NCI-H460 (cell line): ENCODE data around the gene GID8. TPM values are rescaled to one million over a fixed set of nuclear protein-coding genes. Genes with fewer than 3 reads are reported as not detected.

Experiments used
- DNase-seq: peaks from one replicate; pipeline ENCODE4 v3.0.0-alpha.2; 2016; ENCODE audit warnings: low read depth; ENCODE audit errors: extremely low read depth
- total RNA-seq: library from RNA; depleted of rRNA; stranded (reverse); fragments of >200 nt; shearing (Covaris generic); gene quantifications from 2 replicates; pipeline ENCODE4 v1.2.3, GENCODE V29; 2014

GID8 gene
- total RNA-seq, 1 experiment from 2014 or later, result 22.6 TPM

- peak; percentile 71 for DNase-seq
These were observed 16.7 kb upstream of the GID8 start for GRCh38 chr20:62921119-62921687.

DNA sequence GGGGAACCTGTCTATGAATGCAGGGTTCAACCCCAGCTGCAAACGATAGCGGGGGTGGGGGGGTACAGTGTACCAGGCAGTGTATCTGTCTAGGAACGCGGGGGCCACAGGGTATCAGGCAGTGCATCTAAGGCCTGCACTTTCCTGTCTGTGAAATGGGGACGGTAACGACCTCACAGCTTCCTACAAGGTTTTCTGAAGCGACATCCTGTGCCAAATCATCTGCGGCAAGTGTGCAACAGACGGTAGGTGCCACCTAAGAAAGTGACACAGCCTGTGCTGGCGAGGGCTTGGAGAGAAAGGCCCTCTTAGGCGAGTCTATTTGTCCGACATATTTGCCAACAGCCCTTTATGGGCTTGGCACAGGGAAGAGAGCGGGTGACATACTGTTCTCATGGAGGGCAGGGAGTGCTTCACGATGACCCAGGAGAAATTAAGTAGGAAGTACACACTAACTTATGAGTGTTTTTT, 15.5 kb upstream of the GID8 start:
- peak; percentile 70 for DNase-seq

GRCh38 chr20:62923059-62923668, 14.8 kb upstream of the GID8 start:
- peak; percentile 87 for DNase-seq

GRCh38 chr20:62923669-62924441, 14.1 kb upstream of the GID8 start:
- DNase-seq, result no peak

DNA sequence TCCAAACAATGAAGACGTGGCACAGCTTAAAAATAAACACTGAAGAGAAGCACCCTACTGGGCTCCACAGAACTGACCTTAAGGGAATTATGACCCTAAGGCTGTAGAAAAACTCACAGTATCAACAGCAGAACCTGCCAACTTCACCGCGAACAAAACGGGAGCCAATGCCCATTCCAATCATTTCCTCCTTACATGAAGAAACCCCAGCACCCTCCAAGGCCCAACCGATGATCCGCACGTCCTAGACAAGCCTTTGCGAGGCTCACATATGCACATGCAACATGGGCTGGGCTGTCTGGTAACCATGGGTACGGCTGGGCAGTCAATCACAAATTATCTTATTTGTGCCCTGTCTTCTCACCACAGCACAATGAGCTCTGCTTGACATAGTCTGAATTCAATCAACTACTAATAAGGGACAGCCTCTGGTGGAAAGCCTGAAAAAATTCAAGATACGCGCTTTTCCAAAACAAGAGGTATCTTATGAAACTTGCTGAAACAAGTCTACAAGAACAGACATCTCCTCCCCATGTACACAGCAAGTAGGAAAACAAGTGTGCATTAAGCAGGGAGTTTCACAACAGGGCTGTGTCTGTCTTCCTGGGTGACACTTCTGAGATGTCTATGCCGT, 13.4 kb upstream of the GID8 start:
- peak; percentile 46 for DNase-seq

- DNase-seq, result no peak
These were observed 12.9 kb upstream of the GID8 start for GRCh38 chr20:62925076-62925419.

- no peak for DNase-seq
These were observed 12.3 kb upstream of the GID8 start for GRCh38 chr20:62925420-62926228.

DNA sequence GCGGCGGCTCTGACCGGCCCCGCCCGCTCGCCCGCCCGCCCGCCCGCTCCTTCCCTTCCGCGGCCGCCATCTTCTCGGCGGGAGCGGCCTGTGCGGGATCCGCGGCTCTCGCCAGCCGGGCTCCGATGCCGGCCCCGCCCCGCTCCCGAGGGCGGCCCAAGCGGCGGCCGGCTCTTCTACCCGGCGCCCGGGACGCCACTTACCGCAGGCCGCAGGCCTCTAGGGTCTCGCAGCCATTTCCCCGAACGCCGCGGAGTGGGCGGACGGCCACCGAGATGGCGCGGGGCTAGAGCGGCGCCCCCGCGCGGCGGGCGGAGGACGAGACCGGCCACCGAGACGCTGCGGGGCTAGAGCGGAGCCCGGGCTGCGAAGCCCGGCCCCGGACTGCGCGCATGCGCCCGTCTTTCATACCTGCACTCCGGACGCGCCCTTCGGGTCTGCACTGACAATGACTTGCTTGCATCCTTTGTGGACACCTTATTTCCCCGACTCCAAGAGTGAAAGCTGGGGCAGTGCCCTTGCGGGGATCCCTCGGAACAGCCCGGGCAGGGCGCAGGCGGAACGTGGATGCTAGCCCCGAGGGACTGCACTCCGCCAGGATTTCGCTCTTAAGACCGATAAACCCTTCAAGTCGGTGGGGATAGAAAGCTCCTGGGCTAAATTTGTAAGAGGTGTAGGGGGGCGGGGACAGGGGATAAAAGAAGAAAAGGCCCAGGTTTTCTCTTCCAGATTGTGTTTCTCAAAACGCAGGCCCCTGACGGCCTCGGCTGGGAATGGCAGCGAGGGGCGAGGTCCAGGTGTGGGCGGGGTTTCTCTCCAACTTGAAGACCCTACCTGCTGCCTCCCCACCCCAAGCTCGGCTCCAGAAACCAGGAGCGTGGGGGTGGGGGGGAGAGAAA, 11.5 kb upstream of the GID8 start, which contains the start of gene DIDO1:
Gene DIDO1, minus strand, starts transcription at position 277 of the 899 bp plus-strand sequence.
- peak; percentile 83 for DNase-seq

- no peak for DNase-seq
These were observed 10.7 kb upstream of the GID8 start for GRCh38 chr20:62927128-62927705.

DNA sequence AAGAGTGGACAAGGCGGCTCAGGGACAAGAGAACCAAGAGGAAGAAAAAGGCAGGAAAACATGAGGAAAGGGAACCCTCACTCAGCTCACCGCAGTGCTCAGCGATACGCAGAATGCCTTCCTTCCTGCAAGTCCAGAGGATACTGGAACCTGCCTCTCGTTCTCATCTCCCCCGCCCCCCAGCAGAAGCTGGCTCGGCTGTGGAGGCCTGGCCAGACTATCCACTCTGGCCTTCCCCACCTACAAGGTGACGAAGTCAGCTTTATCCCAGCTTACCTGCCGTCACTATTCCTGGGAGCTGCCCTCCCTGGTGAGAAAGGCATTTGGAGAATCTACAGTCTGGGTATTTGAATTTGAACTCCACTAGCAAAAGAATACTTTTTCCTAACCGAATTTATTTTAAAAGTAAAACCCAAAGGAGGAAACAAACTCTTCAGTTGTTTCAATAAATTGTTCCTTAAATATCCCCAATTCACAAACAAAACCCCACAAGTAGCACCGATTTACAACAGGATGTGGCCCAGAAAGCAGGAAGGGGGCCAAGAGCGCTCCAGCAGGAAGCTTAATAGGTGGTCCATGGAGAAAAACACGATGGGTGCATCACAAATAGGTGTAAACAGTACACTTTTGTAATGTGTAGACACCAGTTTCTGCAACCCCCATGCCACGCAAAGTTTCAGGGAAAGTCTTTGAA, 9.6 kb upstream of the GID8 start:
- DNase-seq, result no peak

- no peak for DNase-seq
These were observed 8.9 kb upstream of the GID8 start for GRCh38 chr20:62929051-62929538.

GRCh38 chr20:62931464-62931863, 6.5 kb upstream of the GID8 start:
- no peak for DNase-seq

DNA sequence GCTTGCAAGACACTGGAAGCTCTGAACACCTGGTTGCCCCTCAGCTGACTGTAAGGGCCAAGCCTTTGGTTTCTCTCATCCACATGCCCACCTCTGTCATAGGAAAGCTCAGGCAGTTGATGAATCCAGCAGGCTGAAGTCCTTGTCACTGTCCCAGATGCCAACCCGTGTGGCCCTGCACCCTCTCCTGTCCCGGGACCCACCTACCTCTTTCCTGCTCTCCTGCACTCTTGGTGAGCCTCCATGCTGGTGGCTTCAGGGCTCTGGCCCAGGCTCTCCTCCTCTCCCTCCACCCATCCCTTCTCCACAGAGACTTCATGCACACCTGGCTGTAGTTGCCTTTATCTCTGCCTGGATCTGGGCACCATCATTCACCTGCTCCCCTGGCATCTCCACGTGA, 4.0 kb upstream of the GID8 start:
- DNase-seq, result no peak

GRCh38 chr20:62935204-62935967, 2.6 kb upstream of the GID8 start:
- no peak for DNase-seq

DNA sequence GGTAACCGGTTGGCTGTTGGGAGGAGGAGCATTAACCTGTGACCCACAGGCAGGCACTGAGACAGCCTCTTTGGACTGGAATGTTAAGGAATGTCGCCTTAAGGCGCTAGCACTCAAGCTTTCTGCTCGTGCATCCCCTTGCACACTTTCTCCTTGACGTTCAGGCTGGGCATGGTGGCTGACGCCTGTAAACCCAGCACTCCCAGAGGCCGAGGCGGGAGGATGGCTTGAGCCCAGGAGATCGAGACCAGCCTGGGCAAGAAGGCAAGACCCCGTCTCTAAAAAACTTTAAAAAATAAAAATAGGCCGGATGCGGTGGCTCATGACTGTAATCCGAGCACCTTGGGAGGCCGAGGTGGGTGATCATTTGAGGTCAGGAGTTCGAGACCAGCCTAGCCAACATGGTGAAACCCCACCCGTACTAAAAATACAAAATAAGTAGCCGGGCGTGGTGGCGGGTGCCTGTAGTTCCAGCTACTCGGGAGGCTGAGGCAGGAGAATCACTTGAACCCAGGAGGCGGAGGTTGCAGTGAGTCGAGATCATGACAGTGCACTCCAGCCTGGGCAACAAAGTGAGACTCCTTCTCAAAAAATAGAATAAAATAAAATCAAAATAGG, 1.9 kb upstream of the GID8 start:
- no peak for DNase-seq

DNA sequence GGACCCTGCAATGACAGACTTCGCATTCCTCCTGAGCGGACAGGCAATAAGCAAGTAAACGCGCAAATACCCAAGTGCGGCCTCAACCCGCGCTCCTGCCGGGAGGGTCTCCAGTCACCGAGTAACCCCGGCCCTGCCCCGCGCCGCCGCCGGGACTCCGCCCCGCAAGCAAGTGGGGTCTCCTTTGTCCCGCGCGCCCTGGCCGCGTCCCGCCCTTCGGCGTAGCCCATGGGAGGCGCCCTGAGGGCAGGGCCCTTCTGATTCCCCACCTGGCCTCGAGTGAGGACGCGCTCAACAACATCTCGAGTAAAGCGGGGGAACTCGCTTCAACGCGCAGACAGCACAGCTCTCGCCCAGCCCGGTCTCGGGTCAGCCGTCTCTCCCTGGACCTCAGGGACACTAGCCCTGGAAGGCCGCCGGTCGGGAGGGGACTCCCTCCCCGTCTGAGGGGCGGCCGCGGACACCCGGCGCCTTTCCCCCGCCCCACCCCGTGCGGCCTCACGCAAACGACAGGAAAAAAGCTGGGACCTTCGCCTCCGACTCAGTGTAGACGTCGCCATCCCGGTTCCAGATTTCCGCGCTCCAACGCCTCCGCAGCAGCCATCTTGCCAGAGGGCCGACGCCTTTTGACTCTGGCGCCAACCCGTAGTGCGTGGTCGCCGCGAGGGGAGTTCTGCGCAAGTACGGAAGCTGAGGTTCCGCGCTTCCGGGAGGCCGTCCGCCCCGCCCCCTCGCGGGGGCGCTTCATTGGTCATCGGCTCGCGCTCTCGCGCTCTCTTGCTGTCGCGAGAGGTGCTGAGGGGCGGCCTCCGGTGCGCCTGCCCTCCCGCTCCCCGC, 461 bp upstream of the GID8 start:
- DNase-seq, result peak; percentile 91
